NCI-H774 (cell line): ENCODE measurements around the gene EIF4G3.
"Not testable (repeated sequence)": the region's sequence is repeated elsewhere in the genome, so short reads cannot be mapped to it uniquely, and the experiment has no call there.

ENCODE experiments used
- DNase-seq: peaks from one replicate; lab custom pipeline; 2025; lab: John Stamatoyannopoulos, UW

Gene EIF4G3

GRCh38 chr1:21065851-21066250 is 110.8 kb downstream of the EIF4G3 start:
- DNase-seq: no peak

GRCh38 chr1:21064057-21064456 is 112.6 kb downstream of the EIF4G3 start:
- DNase-seq: no peak

GRCh38 chr1:21060523-21060922 is 116.2 kb downstream of the EIF4G3 start:
- no peak for DNase-seq

- DNase-seq: no peak
Observed at GRCh38 chr1:21059021-21059420, 117.7 kb downstream of the EIF4G3 start.

- DNase-seq: no peak
Observed at GRCh38 chr1:21058035-21058793, 118.5 kb downstream of the EIF4G3 start.

- DNase-seq: not testable (repeated sequence)
Observed at GRCh38 chr1:21053189-21053928, 123.3 kb downstream of the EIF4G3 start.

GRCh38 chr1:21052034-21052433 is 124.7 kb downstream of the EIF4G3 start:
- no peak for DNase-seq

GRCh38 chr1:21051177-21051825 is 125.4 kb downstream of the EIF4G3 start:
- DNase-seq: no peak

- DNase-seq: no peak
Observed at GRCh38 chr1:21050031-21050430, 126.7 kb downstream of the EIF4G3 start.

GRCh38 chr1:21048462-21048861 is 128.2 kb downstream of the EIF4G3 start:
- no peak for DNase-seq

GRCh38 chr1:21046132-21046531 is 130.6 kb downstream of the EIF4G3 start:
- DNase-seq: no peak

- no peak for DNase-seq
Observed at GRCh38 chr1:21045351-21045750, 131.3 kb downstream of the EIF4G3 start.

GRCh38 chr1:21042929-21043605 is 133.6 kb downstream of the EIF4G3 start:
- DNase-seq: no peak

- no peak for DNase-seq
Observed at GRCh38 chr1:21041541-21041940, 135.2 kb downstream of the EIF4G3 start.

GRCh38 chr1:21037091-21037490 is 139.6 kb downstream of the EIF4G3 start:
- no peak for DNase-seq

GRCh38 chr1:21035794-21036193 is 140.9 kb downstream of the EIF4G3 start:
- no peak for DNase-seq

- no peak for DNase-seq
Observed at GRCh38 chr1:21034725-21035628, 141.7 kb downstream of the EIF4G3 start.

- no peak for DNase-seq
Observed at GRCh38 chr1:21032741-21033140, 144.0 kb downstream of the EIF4G3 start.

GRCh38 chr1:21030181-21030580 is 146.5 kb downstream of the EIF4G3 start:
- DNase-seq: no peak

GRCh38 chr1:21028520-21029145 is 148.1 kb downstream of the EIF4G3 start:
- DNase-seq: no peak

GRCh38 chr1:21027805-21028204 is 148.9 kb downstream of the EIF4G3 start:
- no peak for DNase-seq
